Left lung (tissue), 10 donors: ENCODE measurements around the gene SOCS7. TPM values are rescaled to one million over a fixed set of nuclear protein-coding genes. Genes with fewer than 3 reads are reported as not detected.

Source experiments
- ATAC-seq: fragments of 200-7000 bp; cut with Tn5 transposase; one replicate; pipeline ENCODE4 v1.9.1; 2020; ENCODE audit warnings: moderate library complexity
- DNase-seq, 4 donors: peaks; one replicate each; pipeline ENCODE4 v3.0.0-alpha.2; 2013 to 2020
- H3K27ac ChIP-seq, 2 donors: fragments of 200-600 bp; sonication (generic) in 1 of 2; one replicate each; pipeline versions ENCODE4 v1.5.0 to v1.8.0; 2020 to 2021
- H3K27me3 ChIP-seq, 2 donors: fragments of 200-600 bp; sonication (generic) in 1 of 2; one replicate each; pipeline versions ENCODE4 v1.5.0 to v1.8.0; 2020 to 2021
- H3K36me3 ChIP-seq, 2 donors: fragments of 200-600 bp; sonication (generic) in 1 of 2; one replicate each; pipeline versions ENCODE4 v1.5.0 to v1.8.0; 2020 to 2021
- H3K4me1 ChIP-seq, 2 donors: fragments of 200-600 bp; one replicate each; pipeline ENCODE4 v1.8.0; 2021
- H3K4me3 ChIP-seq, 2 donors: fragments of 200-600 bp; sonication (generic) in 1 of 2; one replicate each; pipeline versions ENCODE4 v1.5.0 to v1.8.0; 2020 to 2021; ENCODE audit warnings: mild to moderate bottlenecking in 1 of 2
- H3K9me3 ChIP-seq, 2 donors: fragments of 200-600 bp; sonication (generic) in 1 of 2; one replicate each; pipeline versions ENCODE4 v1.5.0 to v1.8.0; 2020 to 2021
- intact Hi-C, 2 donors: fragments of 100-400 bp; cut with DNase I; formaldehyde crosslinking; loops; one replicate each; pipeline versions ENCODE4 v1.11.2 to v1.14.2; 2022
- polyA plus RNA-seq, 6 donors: library from polyadenylated mRNA; unstranded; fragments of 120-200 nt; gene quantifications; one replicate each; pipeline ENCODE4 v1.2.1, GENCODE V29; 2013; ENCODE audit not compliant: insufficient read length in 6 of 6
- total RNA-seq, 2 donors: library from RNA; stranded (reverse); fragmentation: NEBNext Ultra II Directional; extraction: Animal tissue kit (Norgen Biotek cat#: 25700); gene quantifications; one replicate each; pipeline ENCODE4 v1.2.1, GENCODE V29; 2021
- TF ChIP-seq, protein P1 (sequence below), 2 donors: fragments of 200-600 bp; sonication (generic) in 1 of 2; IDR thresholded peaks; one replicate each; pipeline versions ENCODE4 v1.5.0 to v1.8.0; 2021; ENCODE audit warnings: antibody characterized with exemption in 2 of 2
- donor health status: DM: no; HTN: yes; CAD: no.
- donor health status: DM: no; HTN: no; CAD: no.

The SOCS7 gene
- total and polyA plus RNA-seq, 8 donors: 14.1 to 22.6 (median 19.5) TPM

DNA sequence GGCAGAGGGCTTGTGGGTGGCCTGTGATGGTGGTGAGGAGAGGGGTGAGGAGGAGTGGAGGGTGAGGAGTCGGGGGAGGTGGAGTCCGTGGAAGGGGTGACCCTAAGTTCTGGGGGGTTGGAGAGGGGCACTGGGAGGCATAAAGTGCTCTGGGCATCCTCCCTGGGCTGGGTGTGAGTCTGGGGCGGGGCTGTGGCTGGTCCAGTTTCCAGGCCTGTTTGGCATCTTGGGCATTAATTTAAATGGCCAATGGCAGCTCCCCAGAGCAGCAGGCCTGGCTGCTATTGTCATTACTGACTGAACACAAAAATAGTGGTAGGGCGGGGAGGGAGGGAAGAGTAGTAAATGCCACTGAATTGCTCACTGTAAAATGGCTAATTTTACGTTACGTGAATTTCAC lies 68.9 kb downstream of the SOCS7 start:
- no peak for ATAC-seq
- no peak for DNase-seq
- Histone ChIP-seq H3K9me3 (no peaks in the 10 kb centered on the region), H3K4me1 (peaks cover 0 to 16% of the 10 kb centered on the region in 2 donors), H3K36me3 (no peaks in the 10 kb centered on the region), H3K4me3 (no peak overlapping the region), H3K27ac (no peak overlapping the region), H3K27me3 (peaks cover 12 to 76% of the 10 kb centered on the region in 2 donors)
- intact Hi-C loops: no loop called here
- TF ChIP-seq, protein P1, sequence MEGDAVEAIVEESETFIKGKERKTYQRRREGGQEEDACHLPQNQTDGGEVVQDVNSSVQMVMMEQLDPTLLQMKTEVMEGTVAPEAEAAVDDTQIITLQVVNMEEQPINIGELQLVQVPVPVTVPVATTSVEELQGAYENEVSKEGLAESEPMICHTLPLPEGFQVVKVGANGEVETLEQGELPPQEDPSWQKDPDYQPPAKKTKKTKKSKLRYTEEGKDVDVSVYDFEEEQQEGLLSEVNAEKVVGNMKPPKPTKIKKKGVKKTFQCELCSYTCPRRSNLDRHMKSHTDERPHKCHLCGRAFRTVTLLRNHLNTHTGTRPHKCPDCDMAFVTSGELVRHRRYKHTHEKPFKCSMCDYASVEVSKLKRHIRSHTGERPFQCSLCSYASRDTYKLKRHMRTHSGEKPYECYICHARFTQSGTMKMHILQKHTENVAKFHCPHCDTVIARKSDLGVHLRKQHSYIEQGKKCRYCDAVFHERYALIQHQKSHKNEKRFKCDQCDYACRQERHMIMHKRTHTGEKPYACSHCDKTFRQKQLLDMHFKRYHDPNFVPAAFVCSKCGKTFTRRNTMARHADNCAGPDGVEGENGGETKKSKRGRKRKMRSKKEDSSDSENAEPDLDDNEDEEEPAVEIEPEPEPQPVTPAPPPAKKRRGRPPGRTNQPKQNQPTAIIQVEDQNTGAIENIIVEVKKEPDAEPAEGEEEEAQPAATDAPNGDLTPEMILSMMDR (IDR thresholded peaks at IDR 0.05): no peak

DNA sequence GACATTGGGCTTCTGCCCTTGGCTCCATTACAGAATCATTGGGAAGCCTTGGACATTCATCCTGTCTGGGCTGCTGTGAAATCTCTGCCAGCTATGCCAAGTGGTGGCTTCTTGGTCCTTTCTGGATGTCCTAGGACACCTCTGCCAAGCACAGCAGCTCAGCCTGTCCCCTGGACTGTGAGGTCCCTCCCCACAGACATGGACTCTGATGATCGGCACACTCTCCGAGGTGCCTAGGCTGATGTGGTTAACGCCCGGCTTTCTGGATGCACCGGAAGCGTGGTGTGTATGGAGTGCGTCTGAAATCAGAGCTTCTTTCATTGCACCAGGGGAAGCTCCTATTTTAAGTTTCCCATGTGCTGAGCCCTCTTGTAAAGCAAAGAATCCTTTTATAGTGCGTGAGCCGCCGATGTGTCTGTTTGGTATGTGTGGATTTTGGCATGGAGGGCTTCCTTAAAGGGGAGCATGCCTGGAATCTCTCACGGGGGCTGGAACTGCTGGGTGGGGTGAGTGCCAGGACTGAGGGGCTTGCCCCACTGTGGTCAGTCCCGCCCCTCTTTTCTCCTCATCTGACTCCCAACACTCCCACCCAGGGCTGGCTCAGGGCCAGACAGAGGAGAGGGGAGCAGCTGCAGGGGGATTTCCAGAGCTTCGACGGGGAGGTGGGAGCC lies 69.7 kb downstream of the SOCS7 start:
- H3K27ac ChIP-seq: no peak overlapping the region
- peaks cover 0 to 17% of the 10 kb centered on the region in 2 donors for H3K4me1 ChIP-seq
- DNase-seq: peak in 1 of 4 donors; percentile 67
- H3K4me3 ChIP-seq: no peak overlapping the region
- TF ChIP-seq, protein P1 (IDR thresholded peaks at IDR 0.05): no peak
- ATAC-seq: no peak
- H3K36me3 ChIP-seq: no peaks in the 10 kb centered on the region
- H3K9me3 ChIP-seq: no peaks in the 10 kb centered on the region
- H3K27me3 ChIP-seq: peaks cover 12 to 70% of the 10 kb centered on the region in 2 donors
- intact Hi-C loops: no loop called here

DNA sequence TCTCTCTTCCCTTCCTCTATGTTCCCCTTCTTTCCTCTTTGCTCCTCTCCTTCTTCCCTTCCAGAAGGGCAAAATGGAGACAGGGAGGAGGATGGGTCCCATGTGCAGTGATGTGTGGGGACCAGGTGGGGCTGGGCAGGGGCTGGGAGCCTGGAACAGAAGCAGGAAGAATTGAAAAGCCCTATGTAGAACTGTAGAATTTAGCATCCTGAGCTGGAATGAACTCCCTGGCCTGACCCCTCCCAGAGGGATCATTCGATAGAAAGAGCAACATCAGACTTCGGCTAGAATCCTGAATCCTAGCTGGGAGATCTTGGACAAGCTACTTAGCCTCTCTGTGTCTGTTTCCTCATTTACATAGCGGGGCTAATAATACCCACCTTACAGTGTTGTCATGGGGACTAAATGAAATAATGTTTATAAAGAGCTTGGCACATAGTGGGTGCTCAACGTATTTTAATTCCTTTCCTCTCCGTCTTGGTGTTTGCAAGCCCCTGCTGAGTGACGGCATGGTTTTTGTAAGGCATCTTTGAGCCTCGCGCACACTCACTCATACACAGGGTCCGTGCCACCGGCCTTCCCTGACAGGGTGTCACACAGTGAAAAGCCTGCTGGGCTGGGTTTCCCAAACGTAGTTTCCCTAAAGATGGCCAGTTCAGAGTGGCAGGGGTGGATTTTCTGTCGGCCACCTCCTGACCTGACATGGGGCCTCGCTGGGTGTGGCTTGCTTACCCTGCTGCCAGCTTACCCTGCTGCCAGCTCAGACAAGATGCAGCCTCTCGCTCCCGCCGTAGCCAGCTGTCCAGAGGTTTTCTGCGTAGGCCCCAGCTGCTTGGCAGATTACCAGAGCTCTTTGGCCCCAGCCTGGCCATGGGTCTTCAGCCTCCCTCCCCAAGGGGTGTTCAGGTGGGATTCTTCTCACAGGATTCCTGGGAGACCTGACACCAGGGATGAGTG lies 70.5 kb downstream of the SOCS7 start:
- DNase-seq (no peak), ATAC-seq (no peak)
- intact Hi-C loops: no loop called here
- no peaks in the 10 kb centered on the region for H3K9me3 ChIP-seq
- no peak overlapping the region for H3K4me3 ChIP-seq
- H3K27me3 ChIP-seq: peaks cover 12 to 63% of the 10 kb centered on the region in 2 donors
- no peaks in the 10 kb centered on the region for H3K36me3 ChIP-seq
- peaks cover 0 to 26% of the 10 kb centered on the region in 2 donors for H3K4me1 ChIP-seq
- TF ChIP-seq, protein P1 (IDR thresholded peaks at IDR 0.05): no peak
- no peak overlapping the region for H3K27ac ChIP-seq

DNA sequence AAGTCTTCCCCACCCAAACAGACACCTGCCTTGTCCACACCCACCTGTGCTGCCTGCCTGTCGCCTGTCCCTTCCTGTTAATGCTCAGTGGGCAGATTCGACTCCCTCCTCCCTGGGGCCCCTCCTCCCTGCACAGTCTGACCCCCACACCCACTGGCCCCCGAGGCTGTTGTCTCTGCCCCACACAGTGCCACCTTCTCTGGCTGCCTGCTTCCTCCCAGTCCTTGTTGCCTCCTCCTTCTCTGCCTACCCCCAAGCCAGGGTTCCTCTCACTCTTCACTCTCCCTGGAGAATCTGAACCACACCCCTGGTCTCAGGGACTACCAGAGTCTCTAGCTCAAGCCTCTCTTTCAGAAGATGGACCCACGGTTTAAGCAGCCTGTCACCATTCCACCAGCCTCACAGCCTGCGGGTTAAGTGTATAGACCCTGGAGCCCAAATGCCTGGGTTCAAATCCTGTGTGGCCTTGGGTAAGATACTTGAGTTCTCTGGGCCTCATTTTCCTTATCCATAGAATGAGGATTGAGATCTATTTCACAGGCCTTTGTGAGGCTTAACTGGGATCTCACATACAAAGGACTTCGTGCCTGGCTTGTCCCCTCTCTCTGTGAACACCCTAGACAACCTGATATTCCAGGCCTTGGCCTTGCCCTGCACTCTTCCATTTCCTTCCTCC lies 72.8 kb downstream of the SOCS7 start:
- Histone ChIP-seq H3K27me3 (peaks cover 0 to 40% of the 10 kb centered on the region in 2 donors), H3K9me3 (no peaks in the 10 kb centered on the region), H3K4me3 (no peak overlapping the region), H3K4me1 (peaks cover 0 to 42% of the 10 kb centered on the region in 2 donors), H3K36me3 (no peaks in the 10 kb centered on the region), H3K27ac (peak overlapping the region; percentile 26 to 60)
- no peak for DNase-seq
- ATAC-seq: no peak
- intact Hi-C loops: no loop called here
- TF ChIP-seq, protein P1 (IDR thresholded peaks at IDR 0.05): no peak
